Parathyroid adenoma (tissue), 2 donors: Measurements from ENCODE around the gene B3GAT1.

Source experiments
- H2AFZ ChIP-seq: fragments of 300-600 bp; sonication (generic); one replicate; pipeline ENCODE4 v1.7.0; 2017; ENCODE audit warnings: antibody characterized with exemption, mild to moderate bottlenecking
- H3K27ac ChIP-seq: fragments of 300-600 bp; sonication (generic); one replicate; pipeline ENCODE4 v1.7.0; 2017
- H3K27me3 ChIP-seq: fragments of 300-600 bp; sonication (generic); one replicate; pipeline ENCODE4 v1.7.0; 2017; ENCODE audit warnings: low read length; ENCODE audit not compliant: control insufficient read depth, insufficient read depth
- H3K36me3 ChIP-seq: fragments of 300-600 bp; sonication (generic); one replicate; pipeline ENCODE4 v1.7.0; 2017; ENCODE audit warnings: low read length; ENCODE audit not compliant: control insufficient read depth, insufficient read depth
- H3K4me1 ChIP-seq: fragments of 300-600 bp; sonication (generic); one replicate; pipeline ENCODE4 v1.7.0; 2017; ENCODE audit warnings: control low read depth
- H3K4me2 ChIP-seq: fragments of 300-600 bp; sonication (generic); one replicate; pipeline ENCODE4 v1.7.0; 2017; ENCODE audit warnings: low read length
- H3K4me3 ChIP-seq: fragments of 300-600 bp; sonication (generic); one replicate; pipeline ENCODE4 v1.7.0; 2017; ENCODE audit warnings: low read depth, low read length
- H3K79me2 ChIP-seq: fragments of 300-600 bp; sonication (generic); one replicate; pipeline ENCODE4 v1.7.0; 2017; ENCODE audit warnings: control low read depth
- H3K9ac ChIP-seq: fragments of 300-600 bp; sonication (generic); one replicate; pipeline ENCODE4 v1.7.0; 2017; ENCODE audit warnings: mild to moderate bottlenecking
- H3K9me3 ChIP-seq: fragments of 300-600 bp; sonication (generic); one replicate; pipeline ENCODE4 v1.7.0; 2017; ENCODE audit warnings: low read length; ENCODE audit not compliant: control insufficient read depth
- TF ChIP-seq, protein P1 (sequence below): fragments of 300-600 bp; sonication (generic); IDR thresholded peaks from one replicate; pipeline ENCODE4 v1.7.0; 2017; ENCODE audit warnings: antibody characterized with exemption, mild to moderate bottlenecking
- donor health status: primary hyperparathyroidism.

The B3GAT1 gene

DNA sequence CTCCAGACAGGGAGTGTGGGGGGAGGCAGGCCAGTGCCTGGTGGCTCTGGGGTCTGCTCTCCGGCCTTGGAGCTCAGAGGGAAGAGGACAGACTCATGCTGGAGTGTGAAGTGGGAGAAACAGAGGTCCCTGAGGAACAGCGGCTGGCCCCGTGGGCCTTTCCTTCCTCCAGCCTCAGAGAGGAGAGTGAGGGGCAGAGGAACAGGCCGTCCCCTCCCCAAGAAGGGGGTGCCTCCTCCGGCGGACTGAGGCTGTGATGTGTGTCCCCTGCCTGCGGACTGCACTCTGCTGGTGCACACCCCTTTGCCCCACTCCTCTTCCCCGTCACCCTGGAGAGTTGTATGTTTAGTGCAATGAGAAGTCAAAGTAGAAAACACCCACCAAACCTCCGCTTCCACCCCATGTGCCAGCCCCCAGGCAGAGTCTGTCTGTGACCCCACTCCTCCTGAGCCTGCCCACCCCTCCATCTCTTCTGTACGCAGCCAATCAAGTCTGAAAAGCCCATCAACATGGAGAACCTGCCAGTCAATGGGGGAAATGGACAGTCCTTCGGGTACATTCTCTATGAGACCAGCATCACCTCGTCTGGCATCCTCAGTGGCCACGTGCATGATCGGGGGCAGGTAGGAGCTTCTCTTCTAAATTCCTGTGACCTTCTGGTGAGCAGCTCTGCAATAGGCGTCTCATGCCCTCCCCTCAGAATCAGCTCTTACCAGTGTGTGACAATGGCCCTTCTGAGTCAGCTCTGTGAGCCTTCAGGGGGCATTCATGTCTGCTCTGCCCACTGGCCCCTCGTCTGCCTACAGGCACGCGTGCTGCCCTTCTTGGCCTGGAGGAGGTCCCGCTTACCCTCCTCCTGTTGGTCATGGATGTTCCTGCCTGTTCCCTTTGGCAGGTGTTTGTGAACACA, 41.3 kb downstream of the B3GAT1 start:
- no peaks in the 10 kb centered on the region for H3K79me2 ChIP-seq

DNA sequence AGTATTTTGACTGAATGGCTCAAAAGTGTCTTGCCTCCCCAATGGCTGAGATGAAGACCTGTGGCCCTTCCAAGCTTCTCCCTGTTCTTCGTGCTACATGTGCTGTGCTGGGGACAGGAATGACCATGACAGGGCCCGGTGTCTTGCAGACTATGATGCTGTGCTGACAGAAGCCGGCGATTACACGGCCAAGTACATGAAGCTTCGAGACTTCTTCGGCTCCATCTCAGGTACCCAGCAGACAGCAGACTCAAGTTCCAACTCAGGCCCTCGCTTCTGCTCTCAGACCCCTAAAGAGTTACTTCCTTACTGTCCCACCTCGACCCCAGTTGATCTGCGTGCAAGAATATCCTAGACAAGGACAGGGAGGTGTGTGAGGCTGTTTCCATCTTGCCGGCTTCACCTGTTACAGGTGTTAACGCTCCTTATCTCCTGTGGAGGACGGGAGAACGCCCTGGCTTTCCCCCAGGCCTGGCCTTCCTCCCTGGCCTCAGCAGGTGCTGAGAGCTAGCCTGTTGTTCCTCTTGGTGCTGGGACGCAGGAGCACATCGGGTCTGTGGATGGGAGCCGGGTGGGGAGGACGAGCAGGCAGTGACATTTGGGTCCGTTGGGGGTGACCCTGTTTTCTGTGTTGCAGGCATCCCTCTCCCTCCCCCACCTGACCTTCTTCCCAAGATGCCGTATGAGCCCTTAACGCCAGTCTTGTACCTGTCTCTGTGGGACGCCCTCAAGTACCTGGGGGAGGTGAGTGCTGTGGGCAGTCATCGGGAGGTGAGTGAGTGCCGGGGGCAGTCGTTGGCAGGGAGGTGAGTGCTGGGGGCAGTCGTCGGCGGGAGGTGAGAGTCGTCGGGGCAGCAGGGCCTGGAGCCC, 42.2 kb downstream of the B3GAT1 start:
- Histone ChIP-seq H3K4me1 (no peaks in the 10 kb centered on the region), H3K36me3 (no peaks in the 10 kb centered on the region), H3K4me2 (no peak overlapping the region), H3K27ac (no peak overlapping the region), H3K4me3 (no peak overlapping the region), H3K27me3 (no peaks in the 10 kb centered on the region), H3K79me2 (no peaks in the 10 kb centered on the region), H2AFZ (no peak overlapping the region), H3K9me3 (no peaks in the 10 kb centered on the region), H3K9ac (no peak overlapping the region)
- TF ChIP-seq, protein P1, sequence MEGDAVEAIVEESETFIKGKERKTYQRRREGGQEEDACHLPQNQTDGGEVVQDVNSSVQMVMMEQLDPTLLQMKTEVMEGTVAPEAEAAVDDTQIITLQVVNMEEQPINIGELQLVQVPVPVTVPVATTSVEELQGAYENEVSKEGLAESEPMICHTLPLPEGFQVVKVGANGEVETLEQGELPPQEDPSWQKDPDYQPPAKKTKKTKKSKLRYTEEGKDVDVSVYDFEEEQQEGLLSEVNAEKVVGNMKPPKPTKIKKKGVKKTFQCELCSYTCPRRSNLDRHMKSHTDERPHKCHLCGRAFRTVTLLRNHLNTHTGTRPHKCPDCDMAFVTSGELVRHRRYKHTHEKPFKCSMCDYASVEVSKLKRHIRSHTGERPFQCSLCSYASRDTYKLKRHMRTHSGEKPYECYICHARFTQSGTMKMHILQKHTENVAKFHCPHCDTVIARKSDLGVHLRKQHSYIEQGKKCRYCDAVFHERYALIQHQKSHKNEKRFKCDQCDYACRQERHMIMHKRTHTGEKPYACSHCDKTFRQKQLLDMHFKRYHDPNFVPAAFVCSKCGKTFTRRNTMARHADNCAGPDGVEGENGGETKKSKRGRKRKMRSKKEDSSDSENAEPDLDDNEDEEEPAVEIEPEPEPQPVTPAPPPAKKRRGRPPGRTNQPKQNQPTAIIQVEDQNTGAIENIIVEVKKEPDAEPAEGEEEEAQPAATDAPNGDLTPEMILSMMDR: no peak

More for the DNA sequence above, 41.3 kb downstream of the B3GAT1 start:
- no peak overlapping the region for H3K27ac ChIP-seq
- H3K4me2 ChIP-seq: no peak overlapping the region
- H3K36me3 ChIP-seq: no peaks in the 10 kb centered on the region
- H3K9me3 ChIP-seq: no peaks in the 10 kb centered on the region
- H3K27me3 ChIP-seq: no peaks in the 10 kb centered on the region
- TF ChIP-seq, protein P1: no peak
- H2AFZ ChIP-seq: no peak overlapping the region
- H3K9ac ChIP-seq: no peak overlapping the region
- H3K4me3 ChIP-seq: no peak overlapping the region
- no peaks in the 10 kb centered on the region for H3K4me1 ChIP-seq

DNA sequence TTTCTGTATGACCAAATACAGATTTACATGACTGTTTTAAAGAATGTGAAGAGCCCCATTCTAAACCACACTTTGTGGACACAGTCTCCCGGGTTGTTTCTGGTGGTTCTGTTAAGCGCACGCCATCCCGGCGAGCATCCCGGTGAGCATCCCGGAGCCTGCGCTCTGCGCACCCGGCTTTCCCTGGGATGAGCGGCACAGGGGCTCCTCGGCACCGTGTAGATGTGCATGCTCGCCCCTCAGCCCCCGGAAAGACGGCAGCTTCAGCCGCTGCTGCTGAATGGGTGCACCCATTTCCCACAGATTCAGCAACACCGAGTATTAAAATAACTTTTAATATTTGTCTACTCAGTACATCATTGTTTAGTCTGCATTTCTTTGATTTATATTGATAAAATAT, 44.3 kb downstream of the B3GAT1 start:
- Histone ChIP-seq H3K9ac (no peak overlapping the region), H3K4me2 (no peak overlapping the region), H3K27ac (no peak overlapping the region), H3K79me2 (no peaks in the 10 kb centered on the region), H3K9me3 (no peaks in the 10 kb centered on the region), H3K36me3 (no peaks in the 10 kb centered on the region), H3K4me1 (peaks cover 11% of the 10 kb centered on the region), H3K27me3 (no peaks in the 10 kb centered on the region), H2AFZ (no peak overlapping the region), H3K4me3 (no peak overlapping the region)
- TF ChIP-seq, protein P1: no peak

DNA sequence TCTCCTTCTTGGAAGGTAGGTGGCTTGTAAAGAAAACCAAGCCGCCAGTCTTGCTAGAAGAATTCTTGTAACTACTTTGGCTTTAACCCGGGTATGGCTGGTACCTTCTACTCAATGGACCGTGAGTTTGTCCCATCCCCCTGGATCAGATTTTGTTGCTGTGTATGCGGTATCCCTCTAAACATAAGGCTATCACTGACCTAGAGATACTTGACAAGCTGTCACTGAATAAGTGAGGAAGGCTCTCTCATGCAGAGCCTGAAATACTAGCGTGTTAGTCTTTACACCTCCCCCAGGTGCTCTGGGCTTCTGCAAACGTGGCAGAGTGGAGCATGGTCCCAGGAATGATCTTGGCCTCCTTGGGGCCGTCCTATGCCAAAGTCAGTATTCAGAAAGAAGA, 45.8 kb downstream of the B3GAT1 start:
- Histone ChIP-seq H3K27ac (no peak overlapping the region), H2AFZ (no peak overlapping the region), H3K4me2 (no peak overlapping the region), H3K4me1 (peaks cover 11% of the 10 kb centered on the region), H3K9me3 (no peaks in the 10 kb centered on the region), H3K9ac (no peak overlapping the region), H3K4me3 (no peak overlapping the region), H3K27me3 (no peaks in the 10 kb centered on the region), H3K36me3 (no peaks in the 10 kb centered on the region), H3K79me2 (no peaks in the 10 kb centered on the region)
- TF ChIP-seq, protein P1: no peak
